GM18858 (cell line): ENCODE measurements around the gene KCNJ6.
"Not testable (repeated sequence)": the region's sequence is repeated elsewhere in the genome, so short reads cannot be mapped to it uniquely, and the experiment has no call there.

Experiments
- ATAC-seq: cut with Tn5 transposase; IDR thresholded peaks from one replicate; pipeline ENCODE4 v1.9.1; 2021; ENCODE audit not compliant: unreplicated experiment

KCNJ6 gene

GRCh38 chr21:37615962-37616361 is 300.3 kb downstream of the KCNJ6 start:
- ATAC-seq = no peak

- ATAC-seq = no peak
Observed at GRCh38 chr21:37614351-37614875, 301.8 kb downstream of the KCNJ6 start.

GRCh38 chr21:37607081-37607480 is 309.2 kb downstream of the KCNJ6 start:
- ATAC-seq = no peak

GRCh38 chr21:37606549-37606948 is 309.7 kb downstream of the KCNJ6 start:
- no peak for ATAC-seq

GRCh38 chr21:37605006-37605405 is 311.3 kb downstream of the KCNJ6 start:
- no peak for ATAC-seq

GRCh38 chr21:37603129-37603528 is 313.1 kb downstream of the KCNJ6 start:
- no peak for ATAC-seq

- no peak for ATAC-seq
Observed at GRCh38 chr21:37601915-37602314, 314.3 kb downstream of the KCNJ6 start.

GRCh38 chr21:37601027-37601426 is 315.2 kb downstream of the KCNJ6 start:
- no peak for ATAC-seq

GRCh38 chr21:37595944-37596343 is 320.3 kb downstream of the KCNJ6 start:
- ATAC-seq = no peak

- ATAC-seq = no peak
Observed at GRCh38 chr21:37594472-37594951, 321.7 kb downstream of the KCNJ6 start.

- no peak for ATAC-seq
Observed at GRCh38 chr21:37593740-37594471, 322.4 kb downstream of the KCNJ6 start.

GRCh38 chr21:37593015-37593414 is 323.2 kb downstream of the KCNJ6 start:
- ATAC-seq = no peak

GRCh38 chr21:37592496-37592895 is 323.8 kb downstream of the KCNJ6 start:
- no peak for ATAC-seq

GRCh38 chr21:37591994-37592393 is 324.3 kb downstream of the KCNJ6 start:
- ATAC-seq = not testable (repeated sequence)

GRCh38 chr21:37590836-37591235 is 325.4 kb downstream of the KCNJ6 start:
- not testable (repeated sequence) for ATAC-seq

GRCh38 chr21:37588644-37589043 is 327.6 kb downstream of the KCNJ6 start:
- not testable (repeated sequence) for ATAC-seq

- ATAC-seq = no peak
Observed at GRCh38 chr21:37587635-37588177, 328.6 kb downstream of the KCNJ6 start.

- no peak for ATAC-seq
Observed at GRCh38 chr21:37587203-37587602, 329.1 kb downstream of the KCNJ6 start.

- no peak for ATAC-seq
Observed at GRCh38 chr21:37582590-37582989, 333.7 kb downstream of the KCNJ6 start.

GRCh38 chr21:37580666-37581065 is 335.6 kb downstream of the KCNJ6 start:
- no peak for ATAC-seq

GRCh38 chr21:37579356-37579755 is 336.9 kb downstream of the KCNJ6 start:
- ATAC-seq = no peak

- no peak for ATAC-seq
Observed at GRCh38 chr21:37578471-37579126, 337.7 kb downstream of the KCNJ6 start.
